Thoracic aorta (tissue), 2 donors: ENCODE results near the gene SLC26A3. TPM values are rescaled to one million over a fixed set of nuclear protein-coding genes. Genes with fewer than 3 reads are reported as not detected.

Experiments used
- ATAC-seq: fragments of 150-250 bp; one replicate; pipeline ENCODE4 v1.8.0; 2017; ENCODE audit warnings: low read depth; ENCODE audit not compliant: insufficient number of reproducible peaks, low FRiP score
- DNase-seq: peaks from one replicate; pipeline ENCODE4 v3.0.0-alpha.2; 2020; ENCODE audit warnings: low spot score
- H3K27ac ChIP-seq, 2 donors: fragments of 200-600 bp; sonication (generic); 1 replicate in 1 of 2; 2 replicates in 1 of 2; pipeline ENCODE4 v1.5.1; 2016; ENCODE audit warnings: mild to moderate bottlenecking in 2 of 2, moderate library complexity in 2 of 2
- H3K27me3 ChIP-seq: fragments of 200-600 bp; sonication (generic); replicated peaks from 2 replicates; pipeline ENCODE4 v1.6.0; 2016; ENCODE audit warnings: mild to moderate bottlenecking; ENCODE audit not compliant: insufficient read depth
- H3K36me3 ChIP-seq: fragments of 200-600 bp; sonication (generic); one replicate; pipeline ENCODE4 v1.5.1; 2016
- H3K4me1 ChIP-seq, 2 donors: fragments of 200-600 bp; sonication (generic); 1 replicate in 1 of 2; 2 replicates in 1 of 2; pipeline versions ENCODE4 v1.5.1 to v1.6.0; 2016; ENCODE audit warnings: low read depth in 2 of 2, mild to moderate bottlenecking in 1 of 2; ENCODE audit not compliant: control insufficient read depth in 1 of 2
- H3K4me3 ChIP-seq: fragments of 200-600 bp; sonication (generic); 2 replicates; pipeline ENCODE4 v1.5.1; 2016; ENCODE audit warnings: mild to moderate bottlenecking
- H3K9me3 ChIP-seq: fragments of 200-600 bp; sonication (generic); 2 replicates; pipeline ENCODE4 v1.5.1; 2016
- CTCF ChIP-seq: fragments of 200-600 bp; sonication (generic); IDR thresholded peaks from one replicate; pipeline ENCODE4 v1.5.1; 2019; ENCODE audit warnings: antibody characterized with exemption
- total RNA-seq, 2 donors: library from RNA; depleted of rRNA; stranded (reverse); fragments of >200 nt; gene quantifications; one replicate each; pipeline versions ENCODE4 v1.1.0 to v1.2.3, GENCODE V29; 2016

SLC26A3 gene
- total RNA-seq, 2 donors from 2014 or later: not detected

DNA sequence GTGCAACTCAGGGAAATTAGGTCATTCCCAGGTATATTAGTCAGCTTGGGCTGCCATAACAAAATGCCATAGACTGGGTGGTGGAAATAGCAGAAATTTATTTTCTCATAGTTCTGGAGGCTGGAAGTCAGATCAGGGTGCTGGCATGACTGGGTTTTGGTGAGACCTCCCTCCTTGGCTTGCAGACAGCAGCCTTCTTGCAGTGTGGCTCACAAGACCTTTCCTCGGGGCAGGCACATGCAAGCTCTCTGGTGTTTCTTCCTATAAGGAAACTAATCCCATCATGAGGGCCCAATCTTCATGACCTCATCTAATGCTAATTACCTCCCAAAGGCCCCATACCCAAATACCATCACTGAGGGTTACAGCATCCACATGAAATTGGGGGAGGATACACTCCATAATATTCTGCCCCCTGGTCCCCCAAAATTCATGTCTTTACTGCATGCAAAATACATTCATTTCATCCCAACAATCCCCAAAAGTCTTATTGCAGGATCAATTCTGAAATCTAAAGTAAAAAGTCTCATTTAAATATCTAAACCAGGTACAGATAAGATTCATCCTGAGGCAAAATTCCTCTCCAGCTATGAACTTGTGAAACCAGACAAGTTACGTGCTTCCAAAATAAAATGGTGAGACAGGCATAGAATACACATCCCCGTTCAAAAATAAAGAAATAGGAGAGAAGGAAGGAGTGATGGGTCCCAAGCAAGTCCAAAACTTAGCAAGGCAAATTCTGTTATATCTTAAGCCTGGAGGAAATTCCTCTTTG lies 76.5 kb downstream of the SLC26A3 start:
- DNase-seq: no peak

DNA sequence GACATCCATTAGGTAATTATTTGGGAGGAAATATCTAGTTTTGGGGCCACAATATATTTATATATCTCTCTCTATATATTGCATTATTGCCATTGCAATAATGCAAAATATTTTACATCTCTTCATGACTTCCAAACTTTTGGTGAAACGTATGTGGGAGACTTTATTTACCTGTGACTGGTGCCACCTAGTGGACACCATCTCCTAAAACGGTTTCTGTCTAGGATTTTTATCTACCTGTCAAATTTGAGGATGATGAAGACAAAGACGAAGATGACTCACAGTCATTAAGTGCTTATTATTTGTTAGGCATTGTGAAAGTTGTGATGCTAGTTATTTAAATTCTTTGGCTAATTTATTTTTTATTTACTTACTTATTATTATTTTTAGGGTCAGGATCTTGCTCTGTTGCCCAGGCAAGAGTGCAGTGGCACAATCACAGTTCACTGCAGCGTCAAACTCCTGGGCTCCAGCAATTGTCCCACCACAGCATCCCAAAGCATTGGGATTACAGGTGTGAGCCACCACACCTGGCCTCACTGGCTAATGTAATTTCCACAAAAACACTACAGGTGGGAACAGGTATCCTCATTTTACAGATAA lies 77.8 kb downstream of the SLC26A3 start:
- ATAC-seq (no peak), DNase-seq (no peak)
- peak; percentile 72 for TF ChIP-seq CTCF
- H3K27ac ChIP-seq: no peak overlapping the region
- H3K27me3 ChIP-seq: no peaks in the 10 kb centered on the region
- no peak overlapping the region for H3K4me3 ChIP-seq
- H3K9me3 ChIP-seq: no peaks in the 10 kb centered on the region
- H3K4me1 ChIP-seq: no peaks in the 10 kb centered on the region
- H3K36me3 ChIP-seq: no peaks in the 10 kb centered on the region

More for the DNA sequence above, 76.5 kb downstream of the SLC26A3 start:
- no peaks in the 10 kb centered on the region for H3K36me3 ChIP-seq
- H3K4me3 ChIP-seq: no peak overlapping the region
- H3K4me1 ChIP-seq: no peaks in the 10 kb centered on the region
- no peak for TF ChIP-seq CTCF
- no peaks in the 10 kb centered on the region for H3K9me3 ChIP-seq
- H3K27me3 ChIP-seq: no peaks in the 10 kb centered on the region
- no peak overlapping the region for H3K27ac ChIP-seq
- ATAC-seq: no peak

- Histone ChIP-seq H3K27ac (no peak overlapping the region), H3K4me3 (no peak overlapping the region), H3K9me3 (no peaks in the 10 kb centered on the region), H3K27me3 (no peaks in the 10 kb centered on the region), H3K4me1 (no peaks in the 10 kb centered on the region), H3K36me3 (no peaks in the 10 kb centered on the region)
- TF ChIP-seq CTCF: no peak
- DNase-seq: no peak
- ATAC-seq: no peak
These were observed 79.8 kb downstream of the SLC26A3 start for GRCh38 chr7:107723255-107723654.

DNA sequence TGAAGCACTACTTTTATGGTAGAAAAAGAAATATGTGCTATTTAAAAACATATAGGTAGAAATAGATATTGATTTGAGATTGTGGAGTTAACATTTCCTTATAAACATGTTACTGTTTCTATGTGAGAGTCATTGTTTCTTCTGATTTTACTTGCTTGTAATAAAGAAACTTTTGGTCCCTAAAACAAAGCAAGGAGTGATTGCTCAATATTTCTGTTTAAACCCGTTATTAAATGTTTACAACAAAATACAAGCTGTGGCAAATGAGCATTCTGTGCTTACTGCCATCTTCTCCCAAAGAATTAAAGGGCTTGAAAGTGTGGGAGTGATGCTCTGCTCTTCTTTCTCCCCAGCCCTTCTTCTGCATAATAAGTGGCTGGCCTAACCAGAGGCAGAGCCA lies 81.7 kb downstream of the SLC26A3 start:
- ATAC-seq (no peak), DNase-seq (no peak)
- Histone ChIP-seq H3K4me3 (no peak overlapping the region), H3K4me1 (no peaks in the 10 kb centered on the region), H3K36me3 (no peaks in the 10 kb centered on the region), H3K27me3 (no peaks in the 10 kb centered on the region), H3K27ac (no peak overlapping the region), H3K9me3 (no peaks in the 10 kb centered on the region)
- no peak for TF ChIP-seq CTCF

- DNase-seq (no peak), ATAC-seq (no peak)
- Histone ChIP-seq H3K36me3 (no peaks in the 10 kb centered on the region), H3K4me1 (no peaks in the 10 kb centered on the region), H3K4me3 (no peak overlapping the region), H3K27ac (no peak overlapping the region), H3K27me3 (no peaks in the 10 kb centered on the region), H3K9me3 (no peaks in the 10 kb centered on the region)
- no peak for TF ChIP-seq CTCF
These were observed 84.4 kb downstream of the SLC26A3 start for GRCh38 chr7:107718456-107719193.
